GM18499 (cell line): ENCODE results near the gene KIAA1671.

ENCODE experiments used
- ATAC-seq: cut with Tn5 transposase; IDR thresholded peaks from one replicate; pipeline ENCODE4 v1.9.1; 2021; ENCODE audit warnings: moderate number of reproducible peaks; ENCODE audit not compliant: insufficient read depth, unreplicated experiment

KIAA1671 gene

GRCh38 chr22:25007444-25008106 is 55.1 kb downstream of the KIAA1671 start:
- no peak for ATAC-seq

GRCh38 chr22:25008666-25009065 is 56.1 kb downstream of the KIAA1671 start:
- ATAC-seq: no peak

- no peak for ATAC-seq
Observed at GRCh38 chr22:25012741-25013143, 60.2 kb downstream of the KIAA1671 start.

GRCh38 chr22:25013607-25014006 is 61.1 kb downstream of the KIAA1671 start:
- ATAC-seq: no peak

GRCh38 chr22:25014896-25015755 is 62.6 kb downstream of the KIAA1671 start:
- no peak for ATAC-seq

- ATAC-seq: no peak
Observed at GRCh38 chr22:25016311-25016710, 63.8 kb downstream of the KIAA1671 start.

- ATAC-seq: no peak
Observed at GRCh38 chr22:25018009-25018408, 65.5 kb downstream of the KIAA1671 start.

GRCh38 chr22:25019427-25020184 is 67.1 kb downstream of the KIAA1671 start:
- no peak for ATAC-seq

- ATAC-seq: no peak
Observed at GRCh38 chr22:25021409-25021808, 68.9 kb downstream of the KIAA1671 start.

- no peak for ATAC-seq
Observed at GRCh38 chr22:25021976-25022711, 69.6 kb downstream of the KIAA1671 start.

- no peak for ATAC-seq
Observed at GRCh38 chr22:25023879-25024278, 71.4 kb downstream of the KIAA1671 start.

GRCh38 chr22:25024895-25025294 is 72.4 kb downstream of the KIAA1671 start:
- ATAC-seq: no peak

- ATAC-seq: no peak
Observed at GRCh38 chr22:25025491-25026400, 73.2 kb downstream of the KIAA1671 start.

- no peak for ATAC-seq
Observed at GRCh38 chr22:25027043-25027906, 74.8 kb downstream of the KIAA1671 start.

- no peak for ATAC-seq
Observed at GRCh38 chr22:25027959-25028840, 75.7 kb downstream of the KIAA1671 start.

GRCh38 chr22:25028841-25029141 is 76.3 kb downstream of the KIAA1671 start:
- no peak for ATAC-seq

- ATAC-seq: no peak
Observed at GRCh38 chr22:25029181-25029580, 76.7 kb downstream of the KIAA1671 start.

GRCh38 chr22:25030636-25031035 is 78.1 kb downstream of the KIAA1671 start:
- ATAC-seq: no peak
